ENCODE measurements around the gene CCDC85B. TPM values are rescaled to one million over a fixed set of nuclear protein-coding genes. Genes with fewer than 3 reads are reported as not detected.

CCDC85B gene
- total RNA-seq, 2 experiments from 2014 or later, result 68.8 to 72.4 TPM

- no peaks in the 10 kb centered on the region for H3K27me3 Mint-ChIP-seq
- H3K27ac Mint-ChIP-seq, result peak overlapping the region; percentile 91
- peak overlapping the region; percentile 89 for H3K4me3 Mint-ChIP-seq
- ATAC-seq (no peak), DNase-seq (no peak)
- H3K36me3 Mint-ChIP-seq (ENCODE audit: low read depth), result peaks cover 13% of the 10 kb centered on the region
- intact Hi-C loops (cut with micrococcal nuclease), result no loop called here
- no peaks in the 10 kb centered on the region for H3K9me3 Mint-ChIP-seq
- TF ChIP-seq, protein P1, sequence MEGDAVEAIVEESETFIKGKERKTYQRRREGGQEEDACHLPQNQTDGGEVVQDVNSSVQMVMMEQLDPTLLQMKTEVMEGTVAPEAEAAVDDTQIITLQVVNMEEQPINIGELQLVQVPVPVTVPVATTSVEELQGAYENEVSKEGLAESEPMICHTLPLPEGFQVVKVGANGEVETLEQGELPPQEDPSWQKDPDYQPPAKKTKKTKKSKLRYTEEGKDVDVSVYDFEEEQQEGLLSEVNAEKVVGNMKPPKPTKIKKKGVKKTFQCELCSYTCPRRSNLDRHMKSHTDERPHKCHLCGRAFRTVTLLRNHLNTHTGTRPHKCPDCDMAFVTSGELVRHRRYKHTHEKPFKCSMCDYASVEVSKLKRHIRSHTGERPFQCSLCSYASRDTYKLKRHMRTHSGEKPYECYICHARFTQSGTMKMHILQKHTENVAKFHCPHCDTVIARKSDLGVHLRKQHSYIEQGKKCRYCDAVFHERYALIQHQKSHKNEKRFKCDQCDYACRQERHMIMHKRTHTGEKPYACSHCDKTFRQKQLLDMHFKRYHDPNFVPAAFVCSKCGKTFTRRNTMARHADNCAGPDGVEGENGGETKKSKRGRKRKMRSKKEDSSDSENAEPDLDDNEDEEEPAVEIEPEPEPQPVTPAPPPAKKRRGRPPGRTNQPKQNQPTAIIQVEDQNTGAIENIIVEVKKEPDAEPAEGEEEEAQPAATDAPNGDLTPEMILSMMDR (IDR thresholded peaks at IDR 0.05), result no peak
- H3K4me1 Mint-ChIP-seq (ENCODE audit: low read depth), result peaks cover 59% of the 10 kb centered on the region
- POLR2A ChIA-PET, result interaction anchor here (0.5 to 28.1 kb wide), 6 partner anchors 10 to 227 kb away, joined by 3 to 560 read pairs (median 4); partner anchors contain the start of genes CCDC85B, CFL1, EFEMP2 and FIBP
- CTCF ChIA-PET, result interaction anchor here (1.2 to 6.6 kb wide), 4 partner anchors 9 to 168 kb away, joined by 4 to 43 read pairs (median 16); partner anchors contain the start of genes CCDC85B, FIBP, KAT5 and MUS81
Observed at GRCh38 chr11:65880027-65880426, 10.4 kb upstream of the CCDC85B start.

DNA sequence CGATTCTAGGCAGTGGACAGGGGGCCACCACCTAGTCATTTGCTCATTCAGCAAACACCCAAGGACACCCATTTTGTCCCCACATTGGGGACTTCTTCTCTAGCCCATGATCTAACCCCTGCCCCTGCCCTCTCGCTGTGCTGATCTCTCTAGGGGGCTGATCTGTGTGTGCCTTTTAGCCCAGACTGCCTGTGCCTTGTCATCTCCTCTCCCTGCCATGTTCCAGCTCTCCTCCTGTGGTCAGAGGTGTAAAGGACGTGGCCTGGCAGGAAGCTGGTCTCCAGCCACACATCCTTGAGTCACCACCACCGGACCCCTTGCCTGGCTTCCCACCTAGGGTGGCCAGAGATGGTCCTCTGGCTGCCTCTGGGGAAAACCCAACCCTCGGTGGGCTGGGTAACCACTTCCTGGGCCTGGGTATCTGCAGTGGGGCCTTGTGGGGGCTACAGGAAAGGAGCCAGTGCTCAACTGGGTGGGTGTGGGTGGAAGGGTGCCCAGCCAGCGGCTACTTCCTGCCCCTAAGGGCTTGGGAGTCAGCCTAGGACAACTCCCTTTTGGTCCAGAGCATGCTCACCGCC, 9.5 kb upstream of the CCDC85B start:
- peak overlapping the region; percentile 89 for H3K4me3 Mint-ChIP-seq
- H3K36me3 Mint-ChIP-seq (ENCODE audit: low read depth), result peaks cover 20% of the 10 kb centered on the region
- intact Hi-C loops (cut with micrococcal nuclease), result no loop called here

DNA sequence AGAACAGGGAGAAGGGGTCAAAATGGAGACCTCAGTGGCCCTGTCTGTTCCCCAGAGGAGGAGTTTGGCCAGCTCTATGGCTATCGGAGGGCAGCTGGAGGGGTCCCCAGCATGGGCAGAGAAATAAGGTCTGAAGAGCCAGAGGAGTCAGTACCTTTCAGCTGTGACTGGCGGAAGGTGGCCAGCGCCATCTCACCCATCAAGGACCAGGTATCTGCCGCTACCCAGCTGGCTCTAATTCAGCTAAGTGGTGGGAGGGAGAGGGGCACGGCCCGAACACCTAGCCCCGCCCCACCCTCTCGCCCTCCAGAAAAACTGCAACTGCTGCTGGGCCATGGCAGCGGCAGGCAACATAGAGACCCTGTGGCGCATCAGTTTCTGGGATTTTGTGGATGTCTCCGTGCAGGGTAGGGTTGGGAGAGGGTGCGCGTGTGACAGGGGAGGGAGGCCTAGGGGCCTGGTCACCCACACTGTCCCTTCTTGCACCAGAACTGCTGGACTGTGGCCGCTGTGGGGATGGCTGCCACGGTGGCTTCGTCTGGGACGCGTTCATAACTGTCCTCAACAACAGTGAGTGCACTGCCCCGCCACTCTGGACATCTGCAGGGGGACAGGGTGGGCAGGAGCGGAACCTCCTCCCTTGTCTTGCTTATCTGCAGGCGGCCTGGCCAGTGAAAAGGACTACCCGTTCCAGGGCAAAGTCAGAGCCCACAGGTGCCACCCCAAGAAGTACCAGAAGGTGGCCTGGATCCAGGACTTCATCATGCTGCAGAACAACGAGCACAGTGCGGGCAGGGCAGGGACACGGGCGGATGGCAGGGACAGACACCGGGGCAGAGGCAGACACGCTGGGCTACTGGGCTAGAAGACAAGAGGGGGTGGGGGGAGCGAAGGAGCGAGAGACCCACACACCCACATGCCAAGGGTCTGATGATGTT, 8.1 kb upstream of the CCDC85B start:
- H3K4me1 Mint-ChIP-seq (ENCODE audit: low read depth), result peaks cover 61% of the 10 kb centered on the region
- no peaks in the 10 kb centered on the region for H3K27me3 Mint-ChIP-seq
- ATAC-seq, result no peak
- H3K4me3 Mint-ChIP-seq, result peak overlapping the region; percentile 2
- peaks cover 28% of the 10 kb centered on the region for H3K36me3 Mint-ChIP-seq (ENCODE audit: low read depth)
- POLR2A ChIA-PET, result interaction anchor here (1.1 to 28.1 kb wide), 2 partner anchors 22 to 36 kb away, joined by 3 to 560 read pairs; partner anchors contain the start of genes CFL1, EFEMP2 and MUS81
- intact Hi-C loops (cut with micrococcal nuclease), result no loop called here
- TF ChIP-seq, protein P1 (IDR thresholded peaks at IDR 0.05), result no peak
- H3K9me3 Mint-ChIP-seq, result no peaks in the 10 kb centered on the region
- no peak overlapping the region for H3K27ac Mint-ChIP-seq
- DNase-seq, result no peak
- CTCF ChIA-PET, result interaction anchor here (0.8 to 10.5 kb wide), 5 partner anchors 6 to 106 kb away, joined by 3 to 283 read pairs (median 5); partner anchors contain the start of genes CCDC85B, CFL1, FIBP and MUS81

More for the DNA sequence above, 9.5 kb upstream of the CCDC85B start:
- Mint-ChIP-seq H3K9me3 (no peaks in the 10 kb centered on the region), H3K27ac (peak overlapping the region; percentile 91), H3K27me3 (no peaks in the 10 kb centered on the region), H3K4me1 (ENCODE audit: low read depth) (peaks cover 62% of the 10 kb centered on the region)
- ChIA-PET POLR2A (interaction anchor here (1.4 to 28.1 kb wide), 3 partner anchors 9 to 168 kb away, joined by 3 to 560 read pairs (median 40); partner anchors contain the start of genes CCDC85B, CFL1, EFEMP2 and FIBP), CTCF (interaction anchor here (1.1 to 6.6 kb wide), 4 partner anchors 8 to 107 kb away, joined by 4 to 43 read pairs (median 15); partner anchors contain the start of genes CCDC85B, FIBP and MUS81)
- DNase-seq (peak; percentile 56), ATAC-seq (peak; percentile 35)
- TF ChIP-seq, protein P1 (IDR thresholded peaks at IDR 0.05), result no peak

DNA sequence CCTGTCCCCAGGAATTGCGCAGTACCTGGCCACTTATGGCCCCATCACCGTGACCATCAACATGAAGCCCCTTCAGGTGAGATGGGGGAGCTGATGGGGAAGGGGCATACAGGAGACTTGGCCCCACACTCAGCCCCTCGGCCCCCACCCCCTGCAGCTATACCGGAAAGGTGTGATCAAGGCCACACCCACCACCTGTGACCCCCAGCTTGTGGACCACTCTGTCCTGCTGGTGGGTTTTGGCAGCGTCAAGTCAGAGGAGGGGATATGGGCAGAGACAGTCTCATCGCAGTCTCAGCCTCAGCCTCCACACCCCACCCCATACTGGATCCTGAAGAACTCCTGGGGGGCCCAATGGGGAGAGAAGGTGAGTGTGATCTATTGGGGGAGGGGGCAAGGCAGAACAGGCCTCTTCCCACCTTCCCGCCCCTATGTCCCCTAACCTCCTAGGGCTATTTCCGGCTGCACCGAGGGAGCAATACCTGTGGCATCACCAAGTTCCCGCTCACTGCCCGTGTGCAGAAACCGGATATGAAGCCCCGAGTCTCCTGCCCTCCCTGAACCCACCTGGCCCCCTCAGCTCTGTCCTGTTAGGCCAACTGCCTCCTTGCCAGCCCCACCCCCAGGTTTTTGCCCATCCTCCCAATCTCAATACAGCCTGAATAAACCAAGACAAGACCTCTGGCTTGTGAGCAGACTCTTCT, 7.3 kb upstream of the CCDC85B start:
- Mint-ChIP-seq H3K36me3 (ENCODE audit: low read depth) (peaks cover 32% of the 10 kb centered on the region), H3K9me3 (no peaks in the 10 kb centered on the region), H3K4me1 (ENCODE audit: low read depth) (peaks cover 57% of the 10 kb centered on the region), H3K27ac (peak overlapping the region; percentile 57), H3K27me3 (no peaks in the 10 kb centered on the region), H3K4me3 (no peak overlapping the region)
- CTCF ChIA-PET, result interaction anchor here (1.2 to 10.5 kb wide), 18 partner anchors 12 to 171 kb away, joined by 3 to 283 read pairs (median 12); partner anchors contain the start of genes BANF1, CFL1, EFEMP2 and EIF1AD
- TF ChIP-seq, protein P1 (IDR thresholded peaks at IDR 0.05), result no peak
- ATAC-seq, result no peak
- no peak for DNase-seq
- intact Hi-C loops (cut with micrococcal nuclease), result no loop called here
- POLR2A ChIA-PET, result interaction anchor here (1.9 to 28.1 kb wide), 3 partner anchors 16 to 89 kb away, joined by 7 to 560 read pairs (median 7); partner anchors contain the start of genes CFL1, EFEMP2 and MUS81

All from activated CD8-positive, alpha-beta T cell treated with anti-CD3 and anti-CD28 coated beads for 36 hours (primary cell).